Erythroblast (primary cell): ENCODE data around the gene FRS2.

Source experiments
- GATA1 ChIP-seq: IDR thresholded peaks from 2 replicates; pipeline ENCODE4 v1.6.1; 2011; ENCODE audit warnings: low read depth, mild to moderate bottlenecking, control low read depth, low read length, moderate library complexity
- POLR2A ChIP-seq: IDR thresholded peaks from 2 replicates; pipeline ENCODE4 v1.6.1; 2011; ENCODE audit warnings: mild to moderate bottlenecking, low read length

GRCh38 chr12:69544087-69544486 is 73.9 kb downstream of the FRS2 start:
- TF ChIP-seq POLR2A (no peak), GATA1 (no peak)
